GM12878 (cell line): ENCODE measurements around the gene ENDOG. TPM values are rescaled to one million over a fixed set of nuclear protein-coding genes. Genes with fewer than 3 reads are reported as not detected.

Source experiments
- ATF7 ChIP-seq: fragments of 450-650 bp; IDR thresholded peaks from 2 replicates; pipeline ENCODE4 v1.6.1; 2016; ENCODE audit warnings: low read depth, mild to moderate bottlenecking
- CHD2 ChIP-seq: IDR thresholded peaks from 2 replicates; pipeline ENCODE4 v1.6.1; 2011; ENCODE audit warnings: low read depth, low read length, improper control_type of control experiment, borderline replicate concordance
- JUND ChIP-seq: IDR thresholded peaks from 2 replicates; pipeline ENCODE4 v1.6.1; 2012; ENCODE audit warnings: low read depth, mild to moderate bottlenecking, low read length, improper control_type of control experiment, moderate library complexity
- KLF5 ChIP-seq: fragments of 450-650 bp; IDR thresholded peaks from 2 replicates; pipeline ENCODE4 v1.6.1; 2014; ENCODE audit warnings: mild to moderate bottlenecking; ENCODE audit not compliant: partially characterized antibody
- MYB ChIP-seq: fragments of 150-350 bp; IDR thresholded peaks from 2 replicates; pipeline ENCODE4 v1.6.1; 2014; ENCODE audit warnings: mild to moderate bottlenecking, low read depth, low read length, borderline replicate concordance
- RAD21 ChIP-seq: IDR thresholded peaks from 2 replicates; pipeline ENCODE4 v1.6.1; 2011; ENCODE audit warnings: mild to moderate bottlenecking, low read depth, low read length, moderate library complexity; ENCODE audit not compliant: insufficient read depth
- RB1 ChIP-seq: fragments of 450-650 bp; formaldehyde crosslinking; IDR thresholded peaks from 2 replicates; pipeline ENCODE4 v1.6.1; 2017; ENCODE audit warnings: mild to moderate bottlenecking, borderline replicate concordance
- SIN3A ChIP-seq: IDR thresholded peaks from 2 replicates; pipeline ENCODE4 v1.6.1; 2012; ENCODE audit warnings: low read depth, low read length, improper control_type of control experiment
- SUPT20H ChIP-seq: IDR thresholded peaks from 2 replicates; pipeline ENCODE4 v1.6.1; 2011; ENCODE audit warnings: low read depth, mild to moderate bottlenecking, low read length, moderate library complexity, borderline replicate concordance; ENCODE audit not compliant: control insufficient read depth
- SUZ12 ChIP-seq: fragments of 200-600 bp; sonication (generic); IDR thresholded peaks from one replicate; pipeline ENCODE4 v1.6.1; 2018; ENCODE audit warnings: antibody characterized with exemption, mild to moderate bottlenecking; ENCODE audit not compliant: unreplicated experiment
- YBX1 ChIP-seq: fragments of 450-650 bp; IDR thresholded peaks from 2 replicates; pipeline ENCODE4 v1.6.1; 2016; ENCODE audit warnings: antibody characterized with exemption
- polyA plus RNA-seq, 11 experiments: library from polyadenylated mRNA; depleted of rRNA in 4 of 11; unstranded in 6 of 11; stranded (reverse) in 5 of 11; fragments of >200 nt; fragmentation: Nextera tagmentation in 4 of 11; fragmentation: Illumina TruSeq in 1 of 11; extraction: Ambion mirVana in 4 of 11; extraction: Trizol in 1 of 11; gene quantifications; 1 replicate in 1 of 11; 2 replicates in 10 of 11; pipeline versions ENCODE4 v1.2.1 to v1.2.3, GENCODE V29; 2011 to 2016; ENCODE audit warnings: inconsistent platforms in 2 of 11, missing spikeins in 2 of 11, low read depth in 1 of 11
- total RNA-seq, 4 experiments: library from RNA; depleted of rRNA in 3 of 4; stranded (reverse); fragments of >200 nt in 3 of 4; fragmentation: Illumina TruSeq in 1 of 4; extraction: Trizol in 1 of 4; gene quantifications; 2 replicates each; pipeline versions ENCODE4 v1.2.1 to v1.2.3, GENCODE V29; 2013 to 2021
- TF ChIP-seq, protein P1 (sequence below): fragments of 450-650 bp; IDR thresholded peaks from 2 replicates; pipeline ENCODE4 v1.6.1; 2017; ENCODE audit warnings: mild to moderate bottlenecking
- TF ChIP-seq, protein P2 (sequence below): fragments of 450-650 bp; IDR thresholded peaks from 2 replicates; pipeline ENCODE4 v1.6.1; 2014; ENCODE audit warnings: mild to moderate bottlenecking
- TF ChIP-seq, protein P3 (sequence below): fragments of 450-650 bp; formaldehyde crosslinking; IDR thresholded peaks from 2 replicates; pipeline ENCODE4 v1.4.0; 2022; ENCODE audit warnings: mild to moderate bottlenecking, moderate library complexity
- TF ChIP-seq, protein P4 (sequence below): IDR thresholded peaks from 2 replicates; pipeline ENCODE4 v1.6.1; 2011; ENCODE audit warnings: borderline replicate concordance, low read depth, mild to moderate bottlenecking, moderate library complexity, low read length; ENCODE audit not compliant: insufficient read depth, poor library complexity, severe bottlenecking
- TF ChIP-seq, protein P5 (sequence below): fragments of 450-650 bp; IDR thresholded peaks from 2 replicates; pipeline ENCODE4 v1.6.1; 2016; ENCODE audit warnings: mild to moderate bottlenecking

The ENDOG gene
- total and polyA plus RNA-seq, 10 of the 15 experiments (the other 5 are each of a cell fraction or from before 2014, with no cell fraction given), result 0.84 to 29.2 (median 9.0) TPM

DNA sequence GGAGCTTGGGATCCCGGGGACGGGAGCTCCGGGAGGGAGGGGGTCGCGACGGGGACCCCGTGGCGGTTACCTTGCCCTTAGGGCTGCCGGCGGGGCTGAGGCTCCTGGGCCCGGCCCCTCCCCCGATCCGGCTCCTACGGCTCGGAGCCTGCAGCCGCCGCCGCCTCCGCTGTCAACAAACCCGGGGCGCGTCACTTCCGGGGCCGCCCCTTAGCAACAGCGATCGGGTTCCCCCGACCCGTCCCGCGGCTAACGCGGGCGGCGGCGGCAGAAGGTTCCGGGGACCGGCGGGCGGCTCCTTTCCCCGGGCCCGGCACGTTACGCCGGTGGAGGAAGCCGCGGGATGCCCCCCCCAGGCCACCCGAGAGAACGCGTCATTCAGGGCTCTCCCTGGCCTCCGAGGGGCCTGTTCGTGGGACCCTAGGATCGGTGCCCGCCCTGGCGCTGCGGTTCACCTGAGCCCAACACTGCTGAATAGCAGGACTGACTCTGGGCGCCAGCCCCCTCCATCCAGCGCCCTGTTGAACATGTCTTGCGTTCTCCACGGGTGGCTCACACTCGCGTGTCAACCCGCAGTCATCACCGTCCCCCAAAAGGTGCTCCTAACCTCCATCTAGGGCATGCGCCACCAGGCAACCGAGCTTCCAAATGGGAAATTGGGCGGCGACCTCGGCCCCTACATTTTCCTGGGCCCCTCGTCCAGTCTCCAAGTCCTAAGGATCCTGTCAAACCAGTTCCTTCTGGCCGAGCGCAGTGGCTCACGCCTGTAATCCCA, 46.4 kb upstream of the ENDOG start, which contains the start of gene ZER1 (continued):
- TF ChIP-seq, protein P1, sequence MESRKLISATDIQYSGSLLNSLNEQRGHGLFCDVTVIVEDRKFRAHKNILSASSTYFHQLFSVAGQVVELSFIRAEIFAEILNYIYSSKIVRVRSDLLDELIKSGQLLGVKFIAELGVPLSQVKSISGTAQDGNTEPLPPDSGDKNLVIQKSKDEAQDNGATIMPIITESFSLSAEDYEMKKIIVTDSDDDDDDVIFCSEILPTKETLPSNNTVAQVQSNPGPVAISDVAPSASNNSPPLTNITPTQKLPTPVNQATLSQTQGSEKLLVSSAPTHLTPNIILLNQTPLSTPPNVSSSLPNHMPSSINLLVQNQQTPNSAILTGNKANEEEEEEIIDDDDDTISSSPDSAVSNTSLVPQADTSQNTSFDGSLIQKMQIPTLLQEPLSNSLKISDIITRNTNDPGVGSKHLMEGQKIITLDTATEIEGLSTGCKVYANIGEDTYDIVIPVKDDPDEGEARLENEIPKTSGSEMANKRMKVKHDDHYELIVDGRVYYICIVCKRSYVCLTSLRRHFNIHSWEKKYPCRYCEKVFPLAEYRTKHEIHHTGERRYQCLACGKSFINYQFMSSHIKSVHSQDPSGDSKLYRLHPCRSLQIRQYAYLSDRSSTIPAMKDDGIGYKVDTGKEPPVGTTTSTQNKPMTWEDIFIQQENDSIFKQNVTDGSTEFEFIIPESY, result no peak
- no peak for TF ChIP-seq ATF7
- TF ChIP-seq MYB, result no peak
- TF ChIP-seq, protein P2, sequence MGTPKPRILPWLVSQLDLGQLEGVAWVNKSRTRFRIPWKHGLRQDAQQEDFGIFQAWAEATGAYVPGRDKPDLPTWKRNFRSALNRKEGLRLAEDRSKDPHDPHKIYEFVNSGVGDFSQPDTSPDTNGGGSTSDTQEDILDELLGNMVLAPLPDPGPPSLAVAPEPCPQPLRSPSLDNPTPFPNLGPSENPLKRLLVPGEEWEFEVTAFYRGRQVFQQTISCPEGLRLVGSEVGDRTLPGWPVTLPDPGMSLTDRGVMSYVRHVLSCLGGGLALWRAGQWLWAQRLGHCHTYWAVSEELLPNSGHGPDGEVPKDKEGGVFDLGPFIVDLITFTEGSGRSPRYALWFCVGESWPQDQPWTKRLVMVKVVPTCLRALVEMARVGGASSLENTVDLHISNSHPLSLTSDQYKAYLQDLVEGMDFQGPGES, result peak; percentile 69
- peak; percentile 71; the same call in 1 of the 2 replicates for TF ChIP-seq CHD2
- TF ChIP-seq SUZ12, result no peak
- TF ChIP-seq, protein P3, sequence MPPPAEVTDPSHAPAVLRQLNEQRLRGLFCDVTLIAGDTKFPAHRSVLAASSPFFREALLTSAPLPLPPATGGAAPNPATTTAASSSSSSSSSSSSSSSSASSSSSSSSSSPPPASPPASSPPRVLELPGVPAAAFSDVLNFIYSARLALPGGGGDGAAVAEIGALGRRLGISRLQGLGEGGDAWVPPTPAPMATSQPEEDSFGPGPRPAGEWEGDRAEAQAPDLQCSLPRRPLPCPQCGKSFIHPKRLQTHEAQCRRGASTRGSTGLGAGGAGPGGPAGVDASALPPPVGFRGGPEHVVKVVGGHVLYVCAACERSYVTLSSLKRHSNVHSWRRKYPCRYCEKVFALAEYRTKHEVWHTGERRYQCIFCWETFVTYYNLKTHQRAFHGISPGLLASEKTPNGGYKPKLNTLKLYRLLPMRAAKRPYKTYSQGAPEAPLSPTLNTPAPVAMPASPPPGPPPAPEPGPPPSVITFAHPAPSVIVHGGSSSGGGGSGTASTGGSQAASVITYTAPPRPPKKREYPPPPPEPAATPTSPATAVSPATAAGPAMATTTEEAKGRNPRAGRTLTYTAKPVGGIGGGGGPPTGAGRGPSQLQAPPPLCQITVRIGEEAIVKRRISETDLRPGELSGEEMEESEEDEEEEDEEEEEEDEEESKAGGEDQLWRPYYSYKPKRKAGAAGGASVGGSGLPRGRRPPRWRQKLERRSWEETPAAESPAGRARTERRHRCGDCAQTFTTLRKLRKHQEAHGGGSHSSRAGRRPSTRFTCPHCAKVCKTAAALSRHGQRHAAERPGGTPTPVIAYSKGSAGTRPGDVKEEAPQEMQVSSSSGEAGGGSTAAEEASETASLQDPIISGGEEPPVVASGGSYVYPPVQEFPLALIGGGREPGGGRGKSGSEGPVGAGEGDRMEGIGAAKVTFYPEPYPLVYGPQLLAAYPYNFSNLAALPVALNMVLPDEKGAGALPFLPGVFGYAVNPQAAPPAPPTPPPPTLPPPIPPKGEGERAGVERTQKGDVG (CRISPR knock-in tag), result no peak
- TF ChIP-seq YBX1, result no peak
- TF ChIP-seq, protein P4, sequence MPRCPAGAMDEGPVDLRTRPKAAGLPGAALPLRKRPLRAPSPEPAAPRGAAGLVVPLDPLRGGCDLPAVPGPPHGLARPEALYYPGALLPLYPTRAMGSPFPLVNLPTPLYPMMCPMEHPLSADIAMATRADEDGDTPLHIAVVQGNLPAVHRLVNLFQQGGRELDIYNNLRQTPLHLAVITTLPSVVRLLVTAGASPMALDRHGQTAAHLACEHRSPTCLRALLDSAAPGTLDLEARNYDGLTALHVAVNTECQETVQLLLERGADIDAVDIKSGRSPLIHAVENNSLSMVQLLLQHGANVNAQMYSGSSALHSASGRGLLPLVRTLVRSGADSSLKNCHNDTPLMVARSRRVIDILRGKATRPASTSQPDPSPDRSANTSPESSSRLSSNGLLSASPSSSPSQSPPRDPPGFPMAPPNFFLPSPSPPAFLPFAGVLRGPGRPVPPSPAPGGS, result peak; percentile 58
- TF ChIP-seq KLF5, result peak; percentile 89
- peak; percentile 10; the same call in 1 of the 2 replicates for TF ChIP-seq RAD21
- TF ChIP-seq, protein P5, sequence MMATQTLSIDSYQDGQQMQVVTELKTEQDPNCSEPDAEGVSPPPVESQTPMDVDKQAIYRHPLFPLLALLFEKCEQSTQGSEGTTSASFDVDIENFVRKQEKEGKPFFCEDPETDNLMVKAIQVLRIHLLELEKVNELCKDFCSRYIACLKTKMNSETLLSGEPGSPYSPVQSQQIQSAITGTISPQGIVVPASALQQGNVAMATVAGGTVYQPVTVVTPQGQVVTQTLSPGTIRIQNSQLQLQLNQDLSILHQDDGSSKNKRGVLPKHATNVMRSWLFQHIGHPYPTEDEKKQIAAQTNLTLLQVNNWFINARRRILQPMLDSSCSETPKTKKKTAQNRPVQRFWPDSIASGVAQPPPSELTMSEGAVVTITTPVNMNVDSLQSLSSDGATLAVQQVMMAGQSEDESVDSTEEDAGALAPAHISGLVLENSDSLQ, result peak; percentile 46; the same call in 1 of the 2 replicates
- no peak for TF ChIP-seq SUPT20H
- TF ChIP-seq JUND, result 0 out of 2 replicates have a peak, but pooled peaks have one; percentile 54
- TF ChIP-seq RB1, result peak; percentile 60; the same call in 1 of the 2 replicates
- TF ChIP-seq SIN3A, result peak; percentile 88
